Right atrium auricular region (tissue), 2 donors: ENCODE measurements around the gene ING1. TPM values are rescaled to one million over a fixed set of nuclear protein-coding genes. Genes with fewer than 3 reads are reported as not detected.
"Not testable (repeated sequence)": the region's sequence is repeated elsewhere in the genome, so short reads cannot be mapped to it uniquely, and the experiment has no call there.

ENCODE experiments used
- DNase-seq: peaks from one replicate; pipeline ENCODE4 v3.0.0-alpha.2; 2019; ENCODE audit warnings: low spot score
- H3K27ac ChIP-seq, 2 donors: fragments of 200-600 bp; sonication (generic); 1 replicate in 1 of 2; 2 replicates in 1 of 2; pipeline ENCODE4 v1.5.1; 2016 to 2019
- H3K27me3 ChIP-seq, 2 donors: fragments of 200-600 bp; sonication (generic); one replicate each; pipeline versions ENCODE4 v1.5.1 to v1.6.0; 2017 to 2019
- H3K36me3 ChIP-seq: fragments of 200-600 bp; sonication (generic); one replicate; pipeline ENCODE4 v1.5.1; 2016
- H3K4me1 ChIP-seq, 2 donors: fragments of 200-600 bp; sonication (generic); one replicate each; pipeline versions ENCODE4 v1.5.1 to v1.6.0; 2017 to 2019
- H3K4me3 ChIP-seq, 2 donors: fragments of 200-600 bp; sonication (generic); 1 replicate in 1 of 2; 2 replicates in 1 of 2; pipeline ENCODE4 v1.5.1; 2017 to 2019; ENCODE audit warnings: mild to moderate bottlenecking in 1 of 2, moderate library complexity in 1 of 2
- H3K9me3 ChIP-seq, 2 donors: fragments of 200-600 bp; sonication (generic); one replicate each; pipeline ENCODE4 v1.5.1; 2019
- CTCF ChIP-seq, 2 donors: fragments of 200-600 bp; sonication (generic); IDR thresholded peaks; one replicate each; pipeline ENCODE4 v1.5.1; 2019; ENCODE audit warnings: antibody characterized with exemption in 2 of 2
- total RNA-seq, 2 donors: library from RNA; depleted of rRNA; stranded (reverse); fragments of >200 nt; gene quantifications; one replicate each; pipeline ENCODE4 v1.1.0, GENCODE V29; 2016

ING1 gene
- total RNA-seq, 2 donors from 2014 or later, result 8.2 to 9.0 TPM

GRCh38 chr13:110689041-110689440, 24.5 kb upstream of the ING1 start:
- H3K9me3 ChIP-seq, result no peaks in the 10 kb centered on the region

DNA sequence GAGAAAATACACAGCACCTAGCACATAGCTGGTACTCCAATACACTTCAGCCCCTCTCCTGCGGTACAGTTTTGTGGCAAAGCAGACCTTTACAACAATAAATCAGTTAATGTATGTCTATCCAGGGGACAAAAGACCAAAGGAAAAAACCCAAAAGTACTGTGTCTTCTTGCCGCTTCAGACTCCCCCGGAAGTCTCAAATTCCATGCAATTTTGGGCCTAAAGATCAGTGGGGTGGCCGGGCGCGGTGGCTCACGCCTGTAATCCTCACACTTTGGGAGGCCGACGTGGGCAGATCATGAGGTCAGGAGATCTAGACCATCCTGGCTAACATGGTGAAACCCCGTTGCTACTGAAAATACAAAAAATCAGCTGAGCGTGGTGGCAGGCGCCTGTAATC, 23.8 kb upstream of the ING1 start:
- no peaks in the 10 kb centered on the region for H3K27me3 ChIP-seq
- no peak overlapping the region for H3K4me3 ChIP-seq
- H3K36me3 ChIP-seq, result peaks cover 41% of the 10 kb centered on the region
- no peak for DNase-seq
- no peak overlapping the region for H3K27ac ChIP-seq
- no peaks in the 10 kb centered on the region for H3K4me1 ChIP-seq
- no peaks in the 10 kb centered on the region for H3K9me3 ChIP-seq
- no peak for TF ChIP-seq CTCF (IDR thresholded peaks at IDR 0.05)

More at GRCh38 chr13:110689041-110689440, 24.5 kb upstream of the ING1 start:
- Histone ChIP-seq H3K4me3 (no peak overlapping the region), H3K4me1 (no peaks in the 10 kb centered on the region), H3K27ac (no peak overlapping the region), H3K36me3 (peaks cover 47% of the 10 kb centered on the region), H3K27me3 (no peaks in the 10 kb centered on the region)
- no peak for TF ChIP-seq CTCF (IDR thresholded peaks at IDR 0.05)
- no peak for DNase-seq

DNA sequence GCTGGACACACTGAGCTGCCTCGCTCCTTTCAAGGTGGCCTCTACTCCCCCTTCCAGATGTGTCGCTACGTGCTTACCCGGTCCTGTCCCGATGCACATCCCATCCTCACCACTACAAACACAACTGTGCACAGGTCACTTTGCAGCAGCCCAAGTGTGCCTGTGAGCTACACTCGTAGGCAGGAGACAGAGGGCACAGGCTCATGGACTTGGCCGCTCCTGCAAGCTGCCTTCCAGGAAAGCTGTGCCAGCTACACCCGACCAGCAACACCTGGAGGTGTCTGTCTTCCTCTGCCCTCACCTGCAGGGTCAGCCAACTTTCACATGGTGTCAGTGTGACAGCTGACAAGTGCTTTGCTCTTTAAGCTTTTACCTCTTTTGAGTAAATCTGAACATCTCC, 23.0 kb upstream of the ING1 start:
- H3K27me3 ChIP-seq, result no peaks in the 10 kb centered on the region
- TF ChIP-seq CTCF (IDR thresholded peaks at IDR 0.05), result no peak
- H3K9me3 ChIP-seq, result no peaks in the 10 kb centered on the region
- no peak overlapping the region for H3K4me3 ChIP-seq
- no peaks in the 10 kb centered on the region for H3K4me1 ChIP-seq
- H3K27ac ChIP-seq, result no peak overlapping the region
- no peak for DNase-seq
- H3K36me3 ChIP-seq, result peaks cover 33% of the 10 kb centered on the region

GRCh38 chr13:110695774-110696173, 17.7 kb upstream of the ING1 start:
- not testable (repeated sequence) for H3K9me3 ChIP-seq, H3K4me3 ChIP-seq, H3K27ac ChIP-seq, DNase-seq, H3K27me3 ChIP-seq, H3K4me1 ChIP-seq
- peaks cover 36% of the 10 kb centered on the region for H3K36me3 ChIP-seq

- no peak for DNase-seq
- H3K4me1 ChIP-seq, result no peaks in the 10 kb centered on the region
- peaks cover 36% of the 10 kb centered on the region for H3K36me3 ChIP-seq
- TF ChIP-seq CTCF (IDR thresholded peaks at IDR 0.05), result no peak
- H3K9me3 ChIP-seq, result no peaks in the 10 kb centered on the region
- H3K27ac ChIP-seq, result no peak overlapping the region
- H3K4me3 ChIP-seq, result no peak overlapping the region
- no peaks in the 10 kb centered on the region for H3K27me3 ChIP-seq
Measured at GRCh38 chr13:110696776-110697175, 16.7 kb upstream of the ING1 start.

GRCh38 chr13:110697842-110698241, 15.7 kb upstream of the ING1 start:
- H3K36me3 ChIP-seq, result peaks cover 36% of the 10 kb centered on the region
- H3K4me1 ChIP-seq, result peaks cover 0 to 9% of the 10 kb centered on the region in 2 donors
- no peaks in the 10 kb centered on the region for H3K9me3 ChIP-seq
- TF ChIP-seq CTCF (IDR thresholded peaks at IDR 0.05), result no peak
- no peaks in the 10 kb centered on the region for H3K27me3 ChIP-seq
- H3K27ac ChIP-seq, result no peak overlapping the region
- H3K4me3 ChIP-seq, result no peak overlapping the region
- no peak for DNase-seq
